Mammary epithelial cell (primary cell): Measurements from ENCODE around the gene PGM2L1.

Source experiments
- CTCF ChIP-seq, 2 donors: IDR thresholded peaks in 1 of 2; conservative IDR thresholded peaks in 1 of 2; 2 replicates each; pipeline ENCODE4 v1.5.1; 2011 to 2012; ENCODE audit warnings: inconsistent platforms in 2 of 2, low read length in 2 of 2, mild to moderate bottlenecking in 2 of 2, control low read depth in 1 of 2, low read depth in 1 of 2; ENCODE audit not compliant: insufficient read depth in 1 of 2; ENCODE audit errors: extremely low read depth in 1 of 2
- EZH2 ChIP-seq: IDR thresholded peaks from 2 replicates; pipeline ENCODE4 v1.6.1; 2012; ENCODE audit warnings: low read length, inconsistent platforms, borderline replicate concordance

GRCh38 chr11:74320538-74320937 is 77.7 kb downstream of the PGM2L1 start:
- no peak for TF ChIP-seq EZH2
- TF ChIP-seq CTCF (conservative IDR thresholded peaks at IDR 0.05 in 1 of 2, IDR thresholded peaks at IDR 0.05 in 1 of 2; ENCODE audit: extremely low read depth in 1 of 2, insufficient read depth in 1 of 2, low read depth in 1 of 2, low read length in 2 of 2): no peak
